Mesendoderm (in vitro differentiated cells): ENCODE measurements around the gene IGF2R.
"Not testable (repeated sequence)": the region's sequence is repeated elsewhere in the genome, so short reads cannot be mapped to it uniquely, and the experiment has no call there.

Experiments used
- DNase-seq: peaks from one replicate; pipeline ENCODE4 v3.0.0; 2013
- H2AK5ac ChIP-seq: 2 replicates; pipeline ENCODE4 v1.6.1; 2013; ENCODE audit warnings: low read length, inconsistent platforms
- H2BK120ac ChIP-seq: 2 replicates; pipeline ENCODE4 v1.6.1; 2013; ENCODE audit warnings: low read depth, mild to moderate bottlenecking, low read length, moderate library complexity, mixed read lengths
- H2BK15ac ChIP-seq: replicated peaks from 2 replicates; pipeline ENCODE4 v1.6.1; 2013; ENCODE audit warnings: low read depth, mild to moderate bottlenecking, moderate library complexity
- H2BK5ac ChIP-seq: 2 replicates; pipeline ENCODE4 v1.6.1; 2013; ENCODE audit warnings: low read length, inconsistent platforms
- H3K18ac ChIP-seq: 2 replicates; pipeline ENCODE4 v1.6.1; 2013; ENCODE audit warnings: mild to moderate bottlenecking, low read length, mixed read lengths
- H3K23ac ChIP-seq: one replicate; pipeline ENCODE4 v1.6.1; 2013; ENCODE audit warnings: low read length
- H3K27ac ChIP-seq: 2 replicates; pipeline ENCODE4 v1.5.1; 2013; ENCODE audit warnings: low read depth, mild to moderate bottlenecking, inconsistent platforms, low read length, moderate library complexity
- H3K27me3 ChIP-seq: 2 replicates; pipeline ENCODE4 v1.6.1; 2013; ENCODE audit warnings: low read length, control low read depth, mild to moderate bottlenecking, inconsistent platforms; ENCODE audit not compliant: insufficient read depth, poor library complexity
- H3K36me3 ChIP-seq: 2 replicates; pipeline ENCODE4 v1.6.1; 2013; ENCODE audit warnings: low read length, inconsistent platforms; ENCODE audit not compliant: control insufficient read depth, insufficient read depth
- H3K4ac ChIP-seq: one replicate; pipeline ENCODE4 v1.6.1; 2013; ENCODE audit warnings: low read depth, mild to moderate bottlenecking, low read length, moderate library complexity
- H3K4me1 ChIP-seq: 2 replicates; pipeline ENCODE4 v1.6.1; 2013; ENCODE audit warnings: low read depth, low read length, inconsistent platforms; ENCODE audit not compliant: control insufficient read depth
- H3K4me2 ChIP-seq: 2 replicates; pipeline ENCODE4 v1.6.1; 2013; ENCODE audit warnings: low read length
- H3K4me3 ChIP-seq: 2 replicates; pipeline ENCODE4 v1.5.1; 2013; ENCODE audit warnings: mild to moderate bottlenecking, low read length
- H3K56ac ChIP-seq: one replicate; pipeline ENCODE4 v1.6.1; 2013; ENCODE audit warnings: low read length
- H3K79me1 ChIP-seq: 2 replicates; pipeline ENCODE4 v1.6.1; 2013; ENCODE audit warnings: low read length, inconsistent platforms
- H3K79me2 ChIP-seq: 2 replicates; pipeline ENCODE4 v1.6.1; 2013; ENCODE audit warnings: mild to moderate bottlenecking, low read length; ENCODE audit not compliant: control insufficient read depth, insufficient read depth
- H3K9ac ChIP-seq: 2 replicates; pipeline ENCODE4 v1.6.1; 2013; ENCODE audit warnings: low read length, inconsistent platforms
- H4K5ac ChIP-seq: one replicate; pipeline ENCODE4 v1.6.1; 2013; ENCODE audit warnings: low read length
- H4K8ac ChIP-seq: one replicate; pipeline ENCODE4 v1.6.1; 2013; ENCODE audit warnings: low read depth, mild to moderate bottlenecking, control low read depth, low read length, moderate library complexity
- WGBS: extraction: QIAGEN DNeasy Blood & Tissue Kit; methylation state at CpG from one replicate; pipeline ENCODE4 v1.1.7; 2013; ENCODE audit warnings: low lambda C conversion rate, missing lambda C conversion rate; ENCODE audit not compliant: insufficient coverage; ENCODE audit errors: extremely low coverage; 5-methylcytosine and 5-hydroxymethylcytosine counted together

The IGF2R gene

DNA sequence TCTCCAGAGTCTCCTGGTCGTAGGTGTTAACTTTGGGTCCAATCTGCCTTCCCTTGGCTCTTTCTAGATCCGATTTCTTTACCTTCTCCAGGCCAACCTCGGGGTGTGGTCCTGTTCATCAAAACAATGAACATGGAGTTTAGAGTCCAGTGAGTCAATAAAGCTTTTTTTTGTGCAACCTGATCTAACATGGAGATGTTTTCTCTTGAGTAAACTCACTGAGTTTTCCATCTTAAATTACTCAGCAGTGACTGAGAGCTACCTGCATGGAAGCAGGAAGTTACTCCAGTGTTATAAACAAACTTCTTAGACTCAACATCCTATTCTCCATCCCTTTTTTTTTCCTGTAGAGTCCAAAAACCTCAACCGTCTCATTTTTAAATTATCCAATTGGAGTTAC is 137.8 kb downstream of the IGF2R start:
- Histone ChIP-seq H3K36me3 (peaks cover 5% of the 10 kb centered on the region), H3K4me1 (no peaks in the 10 kb centered on the region)
- DNase-seq: no peak

DNA sequence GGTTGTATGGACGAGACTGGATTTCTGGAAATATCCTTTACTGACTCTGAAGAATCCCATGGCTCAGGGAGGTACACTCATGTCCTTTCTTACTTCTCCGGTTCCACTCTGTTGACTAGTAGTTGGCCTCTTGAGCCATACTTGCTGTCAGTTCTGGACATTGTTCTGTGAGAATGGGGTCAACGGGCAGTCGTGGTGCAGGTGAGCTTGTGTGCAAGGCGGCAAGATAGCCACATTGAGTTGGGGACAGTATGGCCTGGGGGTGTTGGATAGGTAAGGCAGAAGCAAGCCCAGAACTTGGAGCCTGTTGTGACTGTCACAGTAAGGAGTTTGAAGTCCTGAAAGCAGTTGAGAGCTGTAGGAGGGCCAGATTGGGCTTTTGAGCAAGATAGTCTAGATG is 139.2 kb downstream of the IGF2R start:
- no peak overlapping the region for H3K4me3 ChIP-seq
- no peaks in the 10 kb centered on the region for H3K4me1 ChIP-seq
- no peak overlapping the region for H2BK5ac ChIP-seq
- H2AK5ac ChIP-seq: no peak overlapping the region
- H3K23ac ChIP-seq: no peak overlapping the region
- no peak overlapping the region for H3K4me2 ChIP-seq
- no peak overlapping the region for H3K27ac ChIP-seq
- no peak overlapping the region for H3K18ac ChIP-seq
- H4K8ac ChIP-seq: no peak overlapping the region
- no peak overlapping the region for H2BK120ac ChIP-seq
- H3K79me2 ChIP-seq: no peaks in the 10 kb centered on the region
- H2BK15ac ChIP-seq: no peak overlapping the region
- H3K4ac ChIP-seq: no peak overlapping the region
- H3K56ac ChIP-seq: no peak overlapping the region
- peaks cover 5% of the 10 kb centered on the region for H3K36me3 ChIP-seq
- H3K79me1 ChIP-seq: no peaks in the 10 kb centered on the region
- no peak for DNase-seq
- H4K5ac ChIP-seq: no peak overlapping the region
- WGBS: no CpG with 5 or more reads among the region's 5 CpGs
- no peak overlapping the region for H3K9ac ChIP-seq
- H3K27me3 ChIP-seq: no peaks in the 10 kb centered on the region

More for the DNA sequence above, 137.8 kb downstream of the IGF2R start:
- Histone ChIP-seq H3K27ac (no peak overlapping the region), H4K8ac (no peak overlapping the region), H3K23ac (no peak overlapping the region), H2BK120ac (no peak overlapping the region), H3K4me3 (no peak overlapping the region), H3K56ac (no peak overlapping the region), H3K79me1 (no peaks in the 10 kb centered on the region), H3K4me2 (no peak overlapping the region), H3K27me3 (no peaks in the 10 kb centered on the region), H3K9ac (no peak overlapping the region), H4K5ac (no peak overlapping the region), H2BK5ac (no peak overlapping the region), H3K18ac (no peak overlapping the region), H3K79me2 (no peaks in the 10 kb centered on the region), H2BK15ac (no peak overlapping the region), H2AK5ac (no peak overlapping the region), H3K4ac (no peak overlapping the region)
- WGBS: no CpG with 5 or more reads among the region's 4 CpGs

DNA sequence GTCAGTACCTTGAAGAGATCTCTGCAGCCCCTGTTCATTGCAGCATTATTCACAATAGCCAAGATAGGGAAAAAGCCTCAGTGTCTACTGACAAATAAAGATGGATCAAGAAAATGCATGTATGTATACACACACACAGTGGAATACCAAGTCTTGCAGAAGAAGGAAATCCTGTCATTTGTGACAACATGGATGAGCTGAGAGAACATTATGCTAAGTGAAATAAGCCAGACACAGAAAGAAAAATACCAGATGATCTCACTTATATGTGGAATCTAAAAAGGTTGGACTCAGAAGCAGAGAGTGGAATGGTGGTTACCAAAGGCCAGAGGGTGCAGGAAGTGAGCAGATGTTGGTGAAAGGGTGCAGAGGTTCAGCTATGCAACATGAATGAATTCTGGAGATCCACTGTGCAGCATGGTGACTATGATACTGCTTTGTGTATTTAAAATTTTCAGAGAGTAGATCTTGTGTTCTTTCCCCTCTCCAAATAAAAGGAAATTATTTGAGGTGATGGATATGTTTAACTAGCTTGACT is 141.8 kb downstream of the IGF2R start:
- Histone ChIP-seq H3K4me1 (no peaks in the 10 kb centered on the region), H3K23ac (no peak overlapping the region), H3K79me1 (no peaks in the 10 kb centered on the region), H2BK5ac (no peak overlapping the region), H2BK15ac (no peak overlapping the region), H3K79me2 (no peaks in the 10 kb centered on the region), H4K5ac (no peak overlapping the region), H3K9ac (no peak overlapping the region), H3K27ac (no peak overlapping the region), H2BK120ac (no peak overlapping the region), H2AK5ac (no peak overlapping the region), H3K36me3 (no peaks in the 10 kb centered on the region), H3K56ac (no peak overlapping the region), H3K27me3 (no peaks in the 10 kb centered on the region), H4K8ac (no peak overlapping the region), H3K18ac (no peak overlapping the region), H3K4ac (no peak overlapping the region), H3K4me2 (no peak overlapping the region), H3K4me3 (no peak overlapping the region)
- DNase-seq: no peak

DNA sequence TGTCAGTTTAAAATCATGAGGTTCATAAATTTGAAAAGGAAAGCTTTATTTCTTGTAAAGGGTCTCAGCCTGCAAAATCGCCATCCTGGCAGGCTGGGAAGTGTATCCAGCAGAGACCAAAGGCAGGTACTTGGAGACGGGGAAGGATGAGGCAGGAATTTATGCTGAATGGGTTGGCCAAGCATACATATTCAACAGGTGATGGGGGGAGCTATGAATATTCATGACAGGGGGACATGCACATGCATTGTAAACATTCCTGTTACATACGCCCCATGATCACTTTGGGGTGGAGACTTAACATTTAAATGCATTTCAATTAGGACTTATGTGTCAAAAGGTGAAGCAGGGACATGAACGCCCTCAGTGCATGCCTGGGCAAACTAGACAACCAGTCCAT is 142.9 kb downstream of the IGF2R start:
- Histone ChIP-seq H3K4me3 (no peak overlapping the region), H3K79me2 (no peaks in the 10 kb centered on the region), H3K4me1 (no peaks in the 10 kb centered on the region), H3K23ac (no peak overlapping the region), H3K79me1 (no peaks in the 10 kb centered on the region), H3K18ac (no peak overlapping the region), H3K4ac (no peak overlapping the region), H2BK15ac (no peak overlapping the region), H4K8ac (no peak overlapping the region), H3K9ac (no peak overlapping the region), H4K5ac (no peak overlapping the region), H3K27ac (no peak overlapping the region), H3K4me2 (no peak overlapping the region), H2AK5ac (no peak overlapping the region), H3K36me3 (no peaks in the 10 kb centered on the region), H3K27me3 (no peaks in the 10 kb centered on the region), H3K56ac (peak overlapping the region; percentile 7), H2BK120ac (no peak overlapping the region), H2BK5ac (no peak overlapping the region)
- no CpG with 5 or more reads among the region's 4 CpGs for WGBS
- DNase-seq: peak; percentile 84

DNA sequence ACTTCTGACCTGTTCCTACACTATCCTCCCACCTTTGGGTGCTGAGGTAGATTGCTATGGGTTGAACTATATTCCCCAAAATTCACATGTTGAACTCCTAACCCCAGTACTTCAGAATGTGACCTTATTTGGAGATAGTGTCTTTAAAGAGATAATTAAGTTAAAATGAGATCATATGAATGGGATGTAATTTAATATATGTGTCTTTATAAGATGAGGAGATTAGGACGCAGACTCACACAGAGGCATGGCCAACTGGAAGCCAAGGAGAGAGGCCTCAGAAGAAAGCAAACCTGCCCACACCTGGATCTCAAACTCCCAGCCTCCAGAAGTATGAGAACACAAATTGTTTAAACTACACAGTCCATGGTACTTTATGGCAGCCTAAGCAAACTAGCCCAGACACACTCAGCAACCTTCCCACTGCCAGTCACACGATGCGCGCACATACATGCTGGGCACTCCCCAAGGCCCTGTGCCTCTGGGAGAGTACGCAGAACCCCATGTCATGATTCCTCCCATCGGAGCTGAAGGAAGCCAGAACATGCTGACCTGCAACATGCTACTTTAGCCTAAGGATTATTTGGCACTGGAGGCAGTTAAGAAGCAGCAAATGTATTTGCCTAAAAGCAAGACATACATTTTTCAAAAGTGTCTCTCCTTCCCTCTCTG is 143.9 kb downstream of the IGF2R start:
- no peaks in the 10 kb centered on the region for H3K4me1 ChIP-seq
- no peaks in the 10 kb centered on the region for H3K27me3 ChIP-seq
- no peak overlapping the region for H4K5ac ChIP-seq
- H3K56ac ChIP-seq: no peak overlapping the region
- no peaks in the 10 kb centered on the region for H3K79me1 ChIP-seq
- H3K36me3 ChIP-seq: no peaks in the 10 kb centered on the region
- no peak overlapping the region for H3K23ac ChIP-seq
- no peak overlapping the region for H2BK120ac ChIP-seq
- H2AK5ac ChIP-seq: no peak overlapping the region
- H3K27ac ChIP-seq: no peak overlapping the region
- no peak overlapping the region for H2BK5ac ChIP-seq
- H3K9ac ChIP-seq: no peak overlapping the region
- H3K79me2 ChIP-seq: no peaks in the 10 kb centered on the region
- WGBS: no CpG with 5 or more reads among the region's 6 CpGs
- H4K8ac ChIP-seq: no peak overlapping the region
- H3K18ac ChIP-seq: no peak overlapping the region
- no peak overlapping the region for H3K4me2 ChIP-seq
- no peak overlapping the region for H3K4ac ChIP-seq
- no peak overlapping the region for H2BK15ac ChIP-seq
- H3K4me3 ChIP-seq: no peak overlapping the region
- DNase-seq: no peak

DNA sequence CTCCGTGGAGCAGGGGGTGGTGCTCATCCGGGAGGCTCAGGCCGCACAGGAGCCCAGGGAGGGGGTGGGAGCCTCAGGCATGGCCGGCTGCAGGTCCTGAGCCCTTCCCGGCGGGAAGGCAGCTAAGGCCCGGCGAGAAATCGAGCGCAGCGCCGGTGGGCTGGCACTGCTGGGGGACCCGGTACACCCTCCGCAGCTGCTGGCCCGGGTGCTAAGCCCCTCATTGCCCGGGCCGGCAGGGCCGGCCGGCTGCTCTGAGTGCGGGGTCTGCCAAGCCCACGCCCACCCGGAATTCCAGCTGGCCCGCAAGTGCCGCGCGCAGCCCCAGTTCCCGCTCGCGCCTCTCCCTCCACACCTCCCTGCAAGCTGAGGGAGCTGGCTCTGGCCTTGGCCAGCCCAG is 145.7 kb downstream of the IGF2R start:
- not testable (repeated sequence) for H3K79me2 ChIP-seq, H3K23ac ChIP-seq, H2BK5ac ChIP-seq, H3K9ac ChIP-seq, H3K56ac ChIP-seq, H3K4me1 ChIP-seq, DNase-seq, H4K5ac ChIP-seq, H3K18ac ChIP-seq, H3K79me1 ChIP-seq, H2BK15ac ChIP-seq, H3K36me3 ChIP-seq, H3K4ac ChIP-seq, H3K4me2 ChIP-seq, H2BK120ac ChIP-seq, H3K27ac ChIP-seq, H3K4me3 ChIP-seq, H4K8ac ChIP-seq, H2AK5ac ChIP-seq, H3K27me3 ChIP-seq
- WGBS: no CpG with 5 or more reads among the region's 29 CpGs
